ENCODE results near the gene CCBE1. TPM values are rescaled to one million over a fixed set of nuclear protein-coding genes. Genes with fewer than 3 reads are reported as not detected.

The CCBE1 gene
- total RNA-seq, 1 experiment from 2014 or later = 28.9 TPM

GRCh38 chr18:59386909-59387686 is 310.1 kb downstream of the CCBE1 start:
- H3K27ac Mint-ChIP-seq (ENCODE audit: low read depth, unreplicated experiment) = no peak overlapping the region
- POLR2A ChIA-PET = interaction anchor here (1.6 kb wide), 1 partner anchor 28 kb away, joined by 4 read pairs; the partner anchor contains the start of gene LMAN1
- CTCF ChIA-PET = interaction anchor here (1.0 to 4.1 kb wide), 3 partner anchors 15 to 138 kb away, joined by 3 to 27 read pairs (median 4); no protein-coding TSS in a partner anchor
- H3K36me3 Mint-ChIP-seq (ENCODE audit: insufficient read depth, unreplicated experiment) = no peaks in the 10 kb centered on the region
- H3K4me1 Mint-ChIP-seq (ENCODE audit: insufficient read depth, unreplicated experiment) = no peaks in the 10 kb centered on the region
- no peaks in the 10 kb centered on the region for H3K27me3 Mint-ChIP-seq (ENCODE audit: insufficient read depth, unreplicated experiment)
- no TSS peak for BruUV-seq (replicated peaks)
- no peak for DNase-seq (ENCODE audit: unreplicated experiment)
- TF ChIP-seq CTCF (IDR thresholded peaks at IDR 0.05; ENCODE audit: unreplicated experiment) = no peak
- no peaks in the 10 kb centered on the region for H3K9me3 Mint-ChIP-seq (ENCODE audit: unreplicated experiment)
- intact Hi-C loops (cut with micrococcal nuclease) = no loop called here
- no peak overlapping the region for H3K4me3 Mint-ChIP-seq (ENCODE audit: unreplicated experiment)

GRCh38 chr18:59385191-59385590 is 312.0 kb downstream of the CCBE1 start:
- H3K27ac Mint-ChIP-seq (ENCODE audit: low read depth, unreplicated experiment) = no peak overlapping the region
- no peaks in the 10 kb centered on the region for H3K9me3 Mint-ChIP-seq (ENCODE audit: unreplicated experiment)
- ChIA-PET CTCF (interaction anchor here (0.6 to 1.8 kb wide), 2 partner anchors 17 to 138 kb away, joined by 4 to 7 read pairs; no protein-coding TSS in a partner anchor), POLR2A (no interaction called here)
- no peaks in the 10 kb centered on the region for H3K36me3 Mint-ChIP-seq (ENCODE audit: insufficient read depth, unreplicated experiment)
- no TSS peak for BruUV-seq (replicated peaks)
- no peak for TF ChIP-seq CTCF (IDR thresholded peaks at IDR 0.05; ENCODE audit: unreplicated experiment)
- no peak overlapping the region for H3K4me3 Mint-ChIP-seq (ENCODE audit: unreplicated experiment)
- intact Hi-C loops (cut with micrococcal nuclease) = no loop called here
- H3K4me1 Mint-ChIP-seq (ENCODE audit: insufficient read depth, unreplicated experiment) = no peaks in the 10 kb centered on the region
- H3K27me3 Mint-ChIP-seq (ENCODE audit: insufficient read depth, unreplicated experiment) = no peaks in the 10 kb centered on the region
- no peak for DNase-seq (ENCODE audit: unreplicated experiment)

DNA sequence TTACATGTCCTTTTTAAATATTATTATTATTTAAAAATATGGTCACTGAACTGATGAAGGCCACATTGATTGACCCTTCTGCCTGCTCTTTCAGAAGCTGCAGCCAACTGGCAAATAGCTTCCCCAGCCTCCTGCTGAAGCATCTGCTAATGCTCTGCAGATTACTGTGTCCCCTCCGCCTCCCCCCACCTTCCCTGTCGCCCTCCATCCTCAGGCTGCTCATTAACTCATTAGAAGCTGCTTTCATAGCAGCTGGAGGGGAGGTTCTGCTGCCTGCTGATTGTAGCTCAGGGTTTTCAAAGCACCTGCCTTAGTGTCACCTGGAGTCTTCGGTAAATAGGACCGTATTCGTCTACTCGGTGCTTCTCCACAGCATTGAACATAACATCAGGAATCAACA is 313.4 kb downstream of the CCBE1 start:
- no peak for DNase-seq (ENCODE audit: unreplicated experiment)
- Mint-ChIP-seq H3K4me1 (ENCODE audit: insufficient read depth, unreplicated experiment) (no peaks in the 10 kb centered on the region), H3K36me3 (ENCODE audit: insufficient read depth, unreplicated experiment) (no peaks in the 10 kb centered on the region), H3K9me3 (ENCODE audit: unreplicated experiment) (no peaks in the 10 kb centered on the region), H3K27me3 (ENCODE audit: insufficient read depth, unreplicated experiment) (peaks cover 8% of the 10 kb centered on the region), H3K4me3 (ENCODE audit: unreplicated experiment) (no peak overlapping the region), H3K27ac (ENCODE audit: low read depth, unreplicated experiment) (no peak overlapping the region)
- ChIA-PET POLR2A (no interaction called here), CTCF (interaction anchor here (0.6 to 1.8 kb wide), 6 partner anchors 19 to 606 kb away, joined by 3 to 7 read pairs (median 3); no protein-coding TSS in a partner anchor)
- TF ChIP-seq CTCF (IDR thresholded peaks at IDR 0.05; ENCODE audit: unreplicated experiment) = no peak
- intact Hi-C loops (cut with micrococcal nuclease) = no loop called here
- BruUV-seq (replicated peaks) = no TSS peak

DNA sequence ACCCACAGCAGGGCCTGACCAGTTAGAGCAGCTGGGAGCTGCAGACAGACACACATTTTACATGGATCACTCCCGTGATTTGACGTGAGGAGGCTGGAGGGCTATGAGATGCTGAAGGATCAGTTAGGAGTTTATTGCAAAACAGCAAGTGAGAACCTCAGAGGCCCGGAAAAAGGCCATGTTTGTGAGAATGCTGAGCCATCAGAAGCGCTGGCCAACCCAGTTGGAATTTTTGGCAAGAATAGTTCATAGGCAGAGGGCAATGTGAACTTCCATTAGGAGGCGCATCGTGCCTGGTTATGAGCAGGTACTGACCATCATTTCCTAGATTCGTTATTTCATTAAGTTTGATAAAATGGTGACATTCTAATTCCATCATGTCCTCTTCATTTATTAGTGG is 314.8 kb downstream of the CCBE1 start:
- ChIA-PET CTCF (interaction anchor here (0.7 to 2.6 kb wide), 3 partner anchors 17 to 134 kb away, joined by 4 to 9 read pairs (median 5); no protein-coding TSS in a partner anchor), POLR2A (interaction anchor here (0.9 to 1.0 kb wide), 2 partner anchors 82 to 268 kb away, joined by 3 to 4 read pairs; no protein-coding TSS in a partner anchor)
- TF ChIP-seq CTCF (IDR thresholded peaks at IDR 0.05; ENCODE audit: unreplicated experiment) = no peak
- no peak overlapping the region for H3K27ac Mint-ChIP-seq (ENCODE audit: low read depth, unreplicated experiment)
- no peak overlapping the region for H3K4me3 Mint-ChIP-seq (ENCODE audit: unreplicated experiment)
- H3K9me3 Mint-ChIP-seq (ENCODE audit: unreplicated experiment) = no peaks in the 10 kb centered on the region
- no peak for DNase-seq (ENCODE audit: unreplicated experiment)
- H3K27me3 Mint-ChIP-seq (ENCODE audit: insufficient read depth, unreplicated experiment) = peaks cover 23% of the 10 kb centered on the region
- no TSS peak for BruUV-seq (replicated peaks)
- H3K36me3 Mint-ChIP-seq (ENCODE audit: insufficient read depth, unreplicated experiment) = no peaks in the 10 kb centered on the region
- intact Hi-C loops (cut with micrococcal nuclease) = no loop called here
- no peaks in the 10 kb centered on the region for H3K4me1 Mint-ChIP-seq (ENCODE audit: insufficient read depth, unreplicated experiment)
